ENCODE measurements around the gene RALGPS2.
"Not testable (repeated sequence)": the region's sequence is repeated elsewhere in the genome, so short reads cannot be mapped to it uniquely, and the experiment has no call there.

RALGPS2 gene

GRCh38 chr1:178749581-178750166 is 24.6 kb downstream of the RALGPS2 start:
- no peak for TF ChIP-seq CTCF (IDR thresholded peaks at IDR 0.05; ENCODE audit: extremely low read depth, missing control alignments)
- no peak for DNase-seq (ENCODE audit: low spot score)

DNA sequence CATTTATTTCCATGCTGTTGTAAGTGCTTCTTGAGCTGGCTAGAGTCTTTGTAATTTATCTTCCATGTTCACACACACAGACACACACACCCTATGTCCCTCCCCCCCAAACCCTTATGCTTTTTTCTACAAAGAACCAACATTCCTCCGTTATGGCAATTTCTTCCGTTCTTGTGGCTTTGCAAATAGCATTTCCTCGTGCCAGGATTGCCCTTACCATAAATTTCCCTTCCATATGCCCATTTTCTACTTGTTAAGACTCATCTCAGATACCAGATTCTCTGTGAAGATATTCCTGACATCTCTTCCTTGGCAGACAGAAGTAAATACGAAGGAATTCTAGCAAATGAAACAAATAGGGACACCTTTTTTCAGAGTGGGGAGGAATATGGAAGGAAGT is 26.0 kb downstream of the RALGPS2 start:
- TF ChIP-seq CTCF (IDR thresholded peaks at IDR 0.05; ENCODE audit: extremely low read depth, missing control alignments), result no peak
- no peak for DNase-seq (ENCODE audit: low spot score)

GRCh38 chr1:178752891-178753290 is 27.8 kb downstream of the RALGPS2 start:
- DNase-seq (ENCODE audit: low spot score), result no peak
- no peak for TF ChIP-seq CTCF (IDR thresholded peaks at IDR 0.05; ENCODE audit: extremely low read depth, missing control alignments)

GRCh38 chr1:178754655-178755256 is 29.7 kb downstream of the RALGPS2 start:
- DNase-seq (ENCODE audit: low spot score), result not testable (repeated sequence)

GRCh38 chr1:178768423-178768822 is 43.4 kb downstream of the RALGPS2 start:
- DNase-seq (ENCODE audit: low spot score), result peak; percentile 36
- peak; percentile 54 for TF ChIP-seq CTCF (IDR thresholded peaks at IDR 0.05; ENCODE audit: extremely low read depth, missing control alignments)

GRCh38 chr1:178772952-178773351 is 47.9 kb downstream of the RALGPS2 start:
- DNase-seq (ENCODE audit: low spot score), result no peak

DNA sequence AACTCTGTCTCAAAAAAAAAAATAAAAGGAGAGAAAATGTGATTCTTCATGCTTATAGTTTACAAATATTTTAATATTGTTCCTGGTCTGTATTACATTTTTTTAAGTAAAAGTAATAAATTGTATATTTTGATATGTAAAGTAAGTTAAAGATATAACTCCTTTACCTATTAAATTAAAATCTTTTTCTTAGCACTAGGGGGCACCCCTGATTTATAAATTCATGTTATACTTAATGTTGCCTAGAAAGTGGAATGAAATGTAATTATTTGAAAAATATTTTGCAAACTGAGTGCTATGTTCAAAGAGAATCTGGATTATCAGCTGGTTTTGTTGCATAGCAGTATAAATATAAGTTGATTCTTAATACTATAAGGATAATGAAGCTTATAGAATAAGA is 49.2 kb downstream of the RALGPS2 start:
- TF ChIP-seq CTCF (IDR thresholded peaks at IDR 0.05; ENCODE audit: extremely low read depth, missing control alignments), result no peak
- DNase-seq (ENCODE audit: low spot score), result no peak

More at GRCh38 chr1:178772952-178773351, 47.9 kb downstream of the RALGPS2 start:
- no peak for TF ChIP-seq CTCF (IDR thresholded peaks at IDR 0.05; ENCODE audit: extremely low read depth, missing control alignments)

GRCh38 chr1:178776553-178776952 is 51.5 kb downstream of the RALGPS2 start:
- DNase-seq (ENCODE audit: low spot score), result no peak
- TF ChIP-seq CTCF (IDR thresholded peaks at IDR 0.05; ENCODE audit: extremely low read depth, missing control alignments), result no peak
